ENCODE measurements around the gene LSM14B.

Gene LSM14B

DNA sequence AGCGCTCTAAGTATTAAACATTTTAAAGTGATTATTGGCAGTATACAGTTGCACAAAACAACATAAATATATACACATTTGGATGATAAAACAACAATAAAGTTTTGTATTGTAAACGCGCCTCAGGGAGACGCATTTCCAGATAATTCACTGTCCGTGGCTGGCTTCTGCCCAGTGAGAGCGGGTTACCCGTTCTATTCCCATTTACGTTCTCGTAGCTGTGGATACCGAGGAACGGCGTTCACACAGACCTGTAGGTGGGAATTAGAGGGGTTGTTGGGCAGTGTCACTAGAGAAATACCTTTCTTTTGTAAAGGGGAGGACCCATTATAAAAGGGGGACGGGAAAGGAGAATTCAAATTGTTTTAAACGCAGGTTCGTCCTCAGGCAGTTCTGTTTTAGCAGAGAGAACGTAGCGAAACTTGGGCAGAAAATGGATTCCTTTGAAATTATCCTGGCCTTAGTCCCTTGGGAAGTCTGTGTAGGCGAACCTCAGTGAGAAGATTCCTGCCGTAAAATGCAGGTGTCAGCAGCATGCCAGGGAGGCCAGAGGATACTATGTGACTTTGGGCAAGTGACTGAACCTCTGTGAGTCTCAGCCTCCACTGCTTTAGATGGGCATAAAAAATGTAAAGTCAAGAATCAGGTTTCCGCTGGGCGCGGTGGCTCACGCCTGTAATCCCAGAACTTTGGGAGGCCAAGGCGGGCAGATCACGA is 61.3 kb downstream of the LSM14B start:
- TF ChIP-seq, protein P1, sequence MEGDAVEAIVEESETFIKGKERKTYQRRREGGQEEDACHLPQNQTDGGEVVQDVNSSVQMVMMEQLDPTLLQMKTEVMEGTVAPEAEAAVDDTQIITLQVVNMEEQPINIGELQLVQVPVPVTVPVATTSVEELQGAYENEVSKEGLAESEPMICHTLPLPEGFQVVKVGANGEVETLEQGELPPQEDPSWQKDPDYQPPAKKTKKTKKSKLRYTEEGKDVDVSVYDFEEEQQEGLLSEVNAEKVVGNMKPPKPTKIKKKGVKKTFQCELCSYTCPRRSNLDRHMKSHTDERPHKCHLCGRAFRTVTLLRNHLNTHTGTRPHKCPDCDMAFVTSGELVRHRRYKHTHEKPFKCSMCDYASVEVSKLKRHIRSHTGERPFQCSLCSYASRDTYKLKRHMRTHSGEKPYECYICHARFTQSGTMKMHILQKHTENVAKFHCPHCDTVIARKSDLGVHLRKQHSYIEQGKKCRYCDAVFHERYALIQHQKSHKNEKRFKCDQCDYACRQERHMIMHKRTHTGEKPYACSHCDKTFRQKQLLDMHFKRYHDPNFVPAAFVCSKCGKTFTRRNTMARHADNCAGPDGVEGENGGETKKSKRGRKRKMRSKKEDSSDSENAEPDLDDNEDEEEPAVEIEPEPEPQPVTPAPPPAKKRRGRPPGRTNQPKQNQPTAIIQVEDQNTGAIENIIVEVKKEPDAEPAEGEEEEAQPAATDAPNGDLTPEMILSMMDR (IDR thresholded peaks at IDR 0.05; ENCODE audit: insufficient read depth, low read depth, low read length, missing control alignments), result no peak
- H3K4me3 ChIP-seq (ENCODE audit: low read length), result peak overlapping the region; percentile 94
- no peak for DNase-seq (ENCODE audit: low read depth)
